BLaER1 treated with 17β-estradiol and CSF1 and Interleukin-3, amounts not matched to agents 10 nM and 100 nM (cell line): ENCODE measurements around the gene HEBP2.

Source experiments
- H3K27ac ChIP-seq, 11 experiments: shearing (Covaris generic); formaldehyde crosslinking; 2 replicates each; pipeline ENCODE4 v1.8.1; 2022
- H3K27me3 ChIP-seq, 11 experiments: shearing (Covaris generic); formaldehyde crosslinking; 2 replicates each; pipeline ENCODE4 v1.8.1; 2022
- H3K36me3 ChIP-seq, 11 experiments: shearing (Covaris generic); formaldehyde crosslinking; 2 replicates each; pipeline ENCODE4 v1.8.1; 2022
- H3K4me1 ChIP-seq, 10 experiments: shearing (Covaris generic); formaldehyde crosslinking; 2 replicates each; pipeline ENCODE4 v1.8.1; 2022
- H3K4me2 ChIP-seq, 11 experiments: shearing (Covaris generic); formaldehyde crosslinking; 2 replicates each; pipeline ENCODE4 v1.8.1; 2022
- H3K4me3 ChIP-seq, 10 experiments: shearing (Covaris generic); formaldehyde crosslinking; 2 replicates each; pipeline ENCODE4 v1.8.1; 2022
- H3K9ac ChIP-seq, 11 experiments: shearing (Covaris generic); formaldehyde crosslinking; 2 replicates each; pipeline ENCODE4 v1.8.1; 2022
- H3K9me3 ChIP-seq, 11 experiments: shearing (Covaris generic); formaldehyde crosslinking; replicated peaks in 1 of 11; 2 replicates each; pipeline ENCODE4 v1.8.1; 2022
- H4K20me1 ChIP-seq, 11 experiments: shearing (Covaris generic); formaldehyde crosslinking; 2 replicates each; pipeline ENCODE4 v1.8.1; 2022
- Cebpa-rat ChIP-seq, 11 experiments: shearing (Covaris generic); IDR thresholded peaks; 2 replicates each; pipeline ENCODE4 v1.8.1; 2022

Gene HEBP2

DNA sequence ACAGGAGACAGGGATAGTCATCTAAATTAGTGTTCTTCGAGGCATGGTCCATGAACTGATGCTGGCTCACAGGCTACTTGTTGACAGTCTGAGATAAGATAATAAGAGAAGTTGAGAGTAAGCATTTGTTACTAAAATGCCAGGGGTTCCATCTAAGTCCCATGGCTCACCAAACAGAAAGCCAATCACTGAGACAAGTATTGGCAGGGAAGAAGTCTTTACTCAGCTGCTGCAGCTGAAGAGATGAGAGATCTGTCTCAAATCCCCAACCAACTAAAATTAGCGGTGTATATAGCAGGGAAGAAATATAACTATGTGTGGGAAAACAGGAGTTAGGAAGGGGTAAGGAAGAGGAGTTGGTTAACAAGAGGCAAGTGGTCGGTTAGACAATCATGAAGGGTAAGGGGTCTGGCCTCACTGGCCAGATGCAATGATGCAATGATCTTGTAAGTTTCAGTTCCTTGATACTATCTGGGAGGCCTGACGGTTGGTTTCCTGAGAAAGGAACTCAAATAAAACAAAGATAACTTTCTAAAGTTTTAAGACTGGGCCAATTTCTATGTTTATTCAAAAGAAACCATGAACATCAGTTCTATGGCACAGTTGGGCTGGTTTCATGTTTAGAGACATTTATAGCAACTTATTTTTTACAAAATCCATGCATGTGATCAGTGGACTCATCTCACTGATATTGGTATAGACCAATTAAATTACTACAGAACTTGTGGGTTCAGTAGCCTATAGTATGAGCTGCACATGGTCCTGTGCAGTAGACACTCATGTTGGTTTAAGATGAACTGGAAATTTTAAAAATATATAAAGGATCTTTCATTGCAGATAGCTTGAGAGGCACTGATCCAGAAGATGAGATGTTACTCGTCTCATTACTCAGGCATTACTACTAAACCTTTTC, 9.9 kb upstream of the HEBP2 start:
- no peaks in the 10 kb centered on the region for H3K36me3 ChIP-seq
- H3K4me1 ChIP-seq = peaks cover 13 to 20% (median 14%) of the 10 kb centered on the region in 10 experiments
- no peaks in the 10 kb centered on the region for H4K20me1 ChIP-seq
- H3K27ac ChIP-seq = peak overlapping the region in 9 of 11 experiments; percentile 0 to 56 (median 29); a peak in 13 of 22 replicates
- peak overlapping the region; percentile 8 to 65 (median 53); a peak in 21 of 22 replicates for H3K4me2 ChIP-seq
- TF ChIP-seq Cebpa-rat (IDR thresholded peaks at IDR 0.05) = peak in 6 of 11 experiments; percentile 39 to 59 (median 50); a peak in 6 of 22 replicates
- H3K27me3 ChIP-seq = no peaks in the 10 kb centered on the region
- H3K4me3 ChIP-seq = no peak overlapping the region
- no peak overlapping the region for H3K9ac ChIP-seq
- peaks cover 0 to 3% (median 0%) of the 10 kb centered on the region in 11 experiments; a peak in 1 of 22 replicates for H3K9me3 ChIP-seq

GRCh38 chr6:138396709-138397108, 7.3 kb upstream of the HEBP2 start:
- peaks cover 0 to 3% (median 0%) of the 10 kb centered on the region in 11 experiments; a peak in 1 of 22 replicates for H3K9me3 ChIP-seq
- TF ChIP-seq Cebpa-rat (IDR thresholded peaks at IDR 0.05) = no peak
- no peaks in the 10 kb centered on the region for H4K20me1 ChIP-seq
- H3K27me3 ChIP-seq = no peaks in the 10 kb centered on the region
- peaks cover 13 to 20% (median 14%) of the 10 kb centered on the region in 10 experiments for H3K4me1 ChIP-seq
- no peak overlapping the region for H3K4me3 ChIP-seq
- no peak overlapping the region for H3K4me2 ChIP-seq
- no peak overlapping the region for H3K27ac ChIP-seq
- H3K9ac ChIP-seq = no peak overlapping the region
- H3K36me3 ChIP-seq = no peaks in the 10 kb centered on the region

DNA sequence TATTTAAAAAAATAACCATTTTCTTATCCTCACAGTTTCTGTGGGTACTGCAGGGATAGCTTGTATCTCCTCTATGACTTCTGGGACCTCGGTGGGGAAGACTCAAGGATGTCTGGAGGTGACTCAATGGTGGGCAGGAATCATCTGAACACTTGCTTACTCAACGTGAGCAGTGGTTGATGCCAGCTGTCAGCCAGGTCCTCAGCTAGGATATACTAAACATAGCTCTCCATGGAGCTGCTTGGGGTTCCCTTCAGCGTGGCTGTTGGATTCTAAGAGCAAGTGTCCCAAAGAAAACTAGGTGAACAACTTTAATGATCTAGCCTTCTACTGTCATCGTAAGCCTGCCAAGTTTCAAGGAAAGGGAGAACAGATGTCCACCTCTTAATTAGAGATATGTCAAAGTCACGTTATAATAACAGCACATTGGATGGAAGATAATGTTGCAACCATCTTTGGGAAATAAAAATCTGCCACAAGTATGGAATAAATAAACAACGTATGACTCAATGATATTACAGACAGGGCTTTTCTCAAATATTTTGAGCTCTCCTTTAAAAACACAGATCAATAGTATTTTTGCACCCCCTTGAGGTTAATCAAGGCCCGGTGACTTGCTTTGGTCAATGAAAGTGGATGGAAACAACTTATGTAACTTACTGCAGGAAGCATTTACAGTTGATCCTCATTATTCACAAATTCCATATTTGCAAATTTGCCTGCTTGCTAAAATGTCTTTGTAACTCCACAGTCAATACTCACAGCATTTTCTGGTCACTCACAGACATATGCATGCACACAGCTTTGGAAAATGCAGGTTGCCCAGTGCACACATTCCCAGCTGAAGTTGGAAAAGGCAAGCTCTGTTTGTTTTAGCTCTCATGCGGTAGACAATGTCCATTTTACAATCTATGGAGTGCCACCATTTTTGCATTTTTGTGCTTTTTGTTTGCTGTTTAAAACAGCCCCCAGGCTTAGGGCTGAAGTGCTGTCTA, 6.6 kb upstream of the HEBP2 start:
- Histone ChIP-seq H3K9ac (no peak overlapping the region), H3K4me3 (no peak overlapping the region), H3K9me3 (peaks cover 0 to 3% (median 0%) of the 10 kb centered on the region in 11 experiments; a peak in 1 of 22 replicates), H3K4me1 (peaks cover 15 to 24% (median 18%) of the 10 kb centered on the region in 10 experiments), H3K27me3 (no peaks in the 10 kb centered on the region), H3K27ac (no peak overlapping the region), H4K20me1 (no peaks in the 10 kb centered on the region), H3K36me3 (no peaks in the 10 kb centered on the region), H3K4me2 (no peak overlapping the region)
- no peak for TF ChIP-seq Cebpa-rat (IDR thresholded peaks at IDR 0.05)

GRCh38 chr6:138400326-138400725, 3.7 kb upstream of the HEBP2 start:
- Histone ChIP-seq H3K9ac (no peak overlapping the region), H3K9me3 (no peaks in the 10 kb centered on the region), H3K4me1 (peaks cover 11 to 26% (median 22%) of the 10 kb centered on the region in 10 experiments), H3K4me3 (no peak overlapping the region), H3K36me3 (0 out of 22 replicates have a peak, but pooled peaks cover 0 to under 1% (median 0%) of the 10 kb centered on the region in 11 experiments), H4K20me1 (no peaks in the 10 kb centered on the region), H3K4me2 (no peak overlapping the region), H3K27ac (no peak overlapping the region), H3K27me3 (no peaks in the 10 kb centered on the region)
- no peak for TF ChIP-seq Cebpa-rat (IDR thresholded peaks at IDR 0.05)

DNA sequence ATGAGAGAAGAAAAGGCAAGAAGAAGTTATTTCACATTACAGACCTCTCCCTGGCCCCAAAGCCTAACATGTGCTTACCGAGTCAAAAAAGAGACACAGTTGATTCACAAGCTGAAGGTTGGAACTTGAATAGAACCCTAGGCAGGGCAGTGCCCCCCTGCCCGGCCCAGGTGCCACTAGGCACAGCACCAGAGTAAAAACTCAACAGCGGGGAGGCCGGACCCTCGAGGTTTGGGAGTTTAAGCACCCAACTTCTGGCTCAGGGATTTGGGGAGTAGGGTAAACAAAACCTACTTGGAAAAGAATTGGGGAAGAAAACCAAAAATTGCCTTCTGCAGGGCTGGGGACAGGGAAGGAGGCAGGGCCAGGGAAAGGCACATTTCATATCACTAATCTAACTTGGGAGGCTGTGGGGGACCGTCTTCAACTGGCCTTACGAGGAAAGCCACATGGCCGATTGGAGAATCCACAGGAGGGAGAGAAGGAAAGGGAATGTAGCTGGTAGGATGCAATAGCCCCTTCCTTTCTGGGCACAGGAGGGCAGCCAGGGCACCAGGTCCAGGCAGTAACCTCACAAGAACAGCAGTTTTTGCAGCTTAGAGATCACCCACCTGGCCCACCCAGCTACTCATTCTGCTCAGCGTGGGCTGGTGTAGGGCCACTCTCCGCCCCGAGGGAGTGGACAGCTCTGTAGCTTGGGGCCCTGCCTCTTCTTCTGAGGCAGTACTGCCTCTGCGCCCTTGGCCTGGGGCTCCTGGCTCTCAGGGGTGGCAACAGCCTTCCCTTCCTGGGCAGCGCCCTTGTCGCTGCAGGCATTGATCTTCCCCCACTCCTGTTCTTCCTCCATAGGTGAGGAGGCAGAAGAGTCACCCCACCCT, 1.8 kb upstream of the HEBP2 start:
- H3K4me3 ChIP-seq = peak overlapping the region in 5 of 10 experiments; percentile 72 to 91 (median 85); a peak in 4 of 20 replicates
- H3K27me3 ChIP-seq = no peaks in the 10 kb centered on the region
- H4K20me1 ChIP-seq = no peaks in the 10 kb centered on the region
- peaks cover 8 to 19% (median 14%) of the 10 kb centered on the region in 11 experiments for H3K36me3 ChIP-seq
- no peak overlapping the region for H3K27ac ChIP-seq
- peaks cover 11 to 29% (median 24%) of the 10 kb centered on the region in 10 experiments for H3K4me1 ChIP-seq
- no peak for TF ChIP-seq Cebpa-rat (IDR thresholded peaks at IDR 0.05)
- H3K4me2 ChIP-seq = peak overlapping the region; percentile 88 to 99 (median 96); a peak in 20 of 22 replicates
- H3K9ac ChIP-seq = 0 out of 22 replicates have a peak overlapping the region, but pooled peaks of 1 of the 11 experiments have one; percentile 90
- no peaks in the 10 kb centered on the region for H3K9me3 ChIP-seq

DNA sequence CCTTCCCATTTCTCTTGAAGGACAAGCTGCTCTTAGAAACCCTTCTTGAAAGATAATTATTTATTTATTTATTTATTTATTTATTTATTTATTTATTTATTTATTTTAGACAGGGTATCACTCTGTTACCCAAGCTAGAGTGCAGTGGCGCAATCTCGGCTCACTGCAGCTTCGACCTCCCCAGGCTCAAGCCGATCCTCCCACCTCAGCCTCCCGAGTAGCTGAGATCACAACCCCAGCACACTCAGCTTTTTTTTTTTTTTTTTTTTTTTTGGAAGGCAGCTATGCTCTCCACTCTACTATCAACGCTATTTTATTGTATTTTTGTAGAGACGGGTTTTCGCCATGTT, 1.2 kb upstream of the HEBP2 start:
- Histone ChIP-seq H3K4me2 (peak overlapping the region; percentile 88 to 99 (median 96)), H3K27ac (peak overlapping the region in 10 of 11 experiments; percentile 69 to 88 (median 86); a peak in 18 of 22 replicates), H3K4me1 (peaks cover 11 to 29% (median 24%) of the 10 kb centered on the region in 10 experiments), H3K36me3 (peaks cover 14 to 26% (median 20%) of the 10 kb centered on the region in 11 experiments), H3K27me3 (no peaks in the 10 kb centered on the region), H3K9ac (peak overlapping the region in 10 of 11 experiments; percentile 76 to 90 (median 84); a peak in 20 of 22 replicates), H3K4me3 (peak overlapping the region; percentile 71 to 91 (median 80)), H3K9me3 (no peaks in the 10 kb centered on the region), H4K20me1 (no peaks in the 10 kb centered on the region; a peak in 1 of 22 replicates)
- TF ChIP-seq Cebpa-rat (IDR thresholded peaks at IDR 0.05) = no peak

DNA sequence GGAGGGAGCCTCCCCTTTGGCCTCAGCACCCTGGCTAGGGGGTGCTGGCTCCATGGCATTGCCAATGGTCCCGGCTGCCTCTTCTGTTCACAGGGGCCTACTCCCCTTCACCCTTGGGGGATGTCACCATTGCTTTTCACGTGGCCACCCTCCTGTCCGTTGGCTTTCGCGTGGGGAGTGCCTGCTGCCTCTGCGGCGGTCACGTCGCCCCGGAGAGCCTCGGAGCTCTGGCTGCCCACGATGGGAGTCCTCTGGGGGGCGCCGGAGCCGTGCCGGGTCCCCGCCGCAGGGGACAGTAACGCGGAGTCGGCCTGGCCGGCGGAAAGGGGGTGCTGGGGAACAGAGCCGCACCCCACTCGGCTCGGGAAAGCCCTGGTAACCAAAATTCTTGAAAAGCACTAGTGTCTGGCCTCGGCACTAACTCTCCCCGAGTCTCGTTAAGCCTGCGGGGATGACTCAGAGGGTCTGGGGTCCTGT, 661 bp upstream of the HEBP2 start:
- Histone ChIP-seq H3K9ac (peak overlapping the region; percentile 76 to 90 (median 84)), H3K4me2 (peak overlapping the region; percentile 88 to 99 (median 96)), H3K36me3 (peaks cover 19 to 31% (median 25%) of the 10 kb centered on the region in 11 experiments), H3K27me3 (no peaks in the 10 kb centered on the region), H3K4me1 (peaks cover 11 to 29% (median 24%) of the 10 kb centered on the region in 10 experiments), H3K27ac (peak overlapping the region; percentile 69 to 88 (median 85); a peak in 21 of 22 replicates), H3K9me3 (no peaks in the 10 kb centered on the region), H4K20me1 (no peaks in the 10 kb centered on the region; a peak in 1 of 22 replicates), H3K4me3 (peak overlapping the region; percentile 71 to 91 (median 80))
- no peak for TF ChIP-seq Cebpa-rat (IDR thresholded peaks at IDR 0.05)
